ENCODE data around the gene PRKCI.
"Not testable (repeated sequence)": the region's sequence is repeated elsewhere in the genome, so short reads cannot be mapped to it uniquely, and the experiment has no call there.

Gene PRKCI

GRCh38 chr3:170225166-170225565 lies 2.9 kb downstream of the PRKCI start:
- no peak for DNase-seq

GRCh38 chr3:170226426-170226960 lies 4.3 kb downstream of the PRKCI start:
- DNase-seq, result no peak

- DNase-seq, result no peak
Measured at GRCh38 chr3:170228093-170228766, 6.0 kb downstream of the PRKCI start.

- no peak for DNase-seq
Measured at GRCh38 chr3:170232266-170232665, 10.0 kb downstream of the PRKCI start.

GRCh38 chr3:170233530-170233929 lies 11.3 kb downstream of the PRKCI start:
- no peak for DNase-seq

- DNase-seq, result no peak
Measured at GRCh38 chr3:170240142-170240541, 17.9 kb downstream of the PRKCI start.

GRCh38 chr3:170240671-170241070 lies 18.4 kb downstream of the PRKCI start:
- no peak for DNase-seq

- no peak for DNase-seq
Measured at GRCh38 chr3:170244576-170244975, 22.4 kb downstream of the PRKCI start.

- DNase-seq, result no peak
Measured at GRCh38 chr3:170247875-170248274, 25.7 kb downstream of the PRKCI start.

GRCh38 chr3:170256597-170256996 lies 34.4 kb downstream of the PRKCI start:
- no peak for DNase-seq

GRCh38 chr3:170257145-170257544 lies 34.9 kb downstream of the PRKCI start:
- no peak for DNase-seq

- no peak for DNase-seq
Measured at GRCh38 chr3:170258105-170258487, 35.9 kb downstream of the PRKCI start.

- no peak for DNase-seq
Measured at GRCh38 chr3:170259907-170260306, 37.7 kb downstream of the PRKCI start.

GRCh38 chr3:170267793-170268192 lies 45.6 kb downstream of the PRKCI start:
- DNase-seq, result peak; percentile 69

GRCh38 chr3:170269673-170270254 lies 47.5 kb downstream of the PRKCI start:
- DNase-seq, result not testable (repeated sequence)

GRCh38 chr3:170270282-170270881 lies 48.2 kb downstream of the PRKCI start:
- DNase-seq, result no peak

GRCh38 chr3:170274641-170275040 lies 52.4 kb downstream of the PRKCI start:
- no peak for DNase-seq

- DNase-seq, result no peak
Measured at GRCh38 chr3:170275832-170276231, 53.6 kb downstream of the PRKCI start.

GRCh38 chr3:170277311-170277710 lies 55.1 kb downstream of the PRKCI start:
- DNase-seq, result not testable (repeated sequence)

GRCh38 chr3:170277833-170278580 lies 55.8 kb downstream of the PRKCI start:
- no peak for DNase-seq

- no peak for DNase-seq
Measured at GRCh38 chr3:170278627-170279026, 56.4 kb downstream of the PRKCI start.

GRCh38 chr3:170290194-170290593 lies 68.0 kb downstream of the PRKCI start:
- no peak for DNase-seq

- no peak for DNase-seq
Measured at GRCh38 chr3:170295586-170295985, 73.4 kb downstream of the PRKCI start.

GRCh38 chr3:170296703-170297102 lies 74.5 kb downstream of the PRKCI start:
- no peak for DNase-seq

Data from DMS79 treated with DMSO at 0.1 percent for 48 hours (cell line).